Liver (tissue), 9 donors: Measurements from ENCODE around the gene SLC16A2. TPM values are rescaled to one million over a fixed set of nuclear protein-coding genes. Genes with fewer than 3 reads are reported as not detected.

Experiments
- DNase-seq: peaks from one replicate; pipeline ENCODE4 v3.0.0-alpha.2; 2017; ENCODE audit warnings: low spot score
- H3K27ac ChIP-seq, 2 donors: one replicate each; pipeline ENCODE4 v1.7.0; 2013; ENCODE audit warnings: inconsistent platforms in 2 of 2, low read length in 2 of 2, control low read depth in 1 of 2, low read depth in 1 of 2, mild to moderate bottlenecking in 1 of 2
- H3K27me3 ChIP-seq, 4 donors: one replicate each; pipeline versions ENCODE4 v1.6.1 to v1.7.0; 2013; ENCODE audit warnings: low read length in 3 of 4, inconsistent platforms in 1 of 4, mild to moderate bottlenecking in 1 of 4, moderate library complexity in 1 of 4; ENCODE audit not compliant: control insufficient read depth in 4 of 4, insufficient read depth in 4 of 4
- H3K36me3 ChIP-seq, 4 donors: one replicate each; pipeline versions ENCODE4 v1.6.1 to v1.7.0; 2013; ENCODE audit warnings: low read length in 3 of 4, mild to moderate bottlenecking in 3 of 4, low read depth in 1 of 4, moderate library complexity in 1 of 4; ENCODE audit not compliant: control insufficient read depth in 4 of 4, insufficient read depth in 3 of 4
- H3K4me1 ChIP-seq, 4 donors: one replicate each; pipeline versions ENCODE4 v1.6.1 to v1.7.0; 2013; ENCODE audit warnings: low read length in 3 of 4, mild to moderate bottlenecking in 3 of 4, moderate library complexity in 1 of 4; ENCODE audit not compliant: control insufficient read depth in 4 of 4, insufficient read depth in 4 of 4
- H3K4me3 ChIP-seq, 3 donors: one replicate each; pipeline versions ENCODE4 v1.6.1 to v1.7.0; 2013; ENCODE audit warnings: low read length in 3 of 3, control low read depth in 1 of 3, low read depth in 1 of 3, mild to moderate bottlenecking in 1 of 3
- H3K9ac ChIP-seq, 2 donors: one replicate each; pipeline ENCODE4 v1.7.0; 2013; ENCODE audit warnings: low read length in 2 of 2, mild to moderate bottlenecking in 2 of 2, moderate library complexity in 2 of 2, control low read depth in 1 of 2, low read depth in 1 of 2
- H3K9me3 ChIP-seq, 4 donors: one replicate each; pipeline versions ENCODE4 v1.6.1 to v1.7.0; 2013; ENCODE audit warnings: low read length in 3 of 4; ENCODE audit not compliant: control insufficient read depth in 4 of 4
- EGR1 ChIP-seq, 2 donors: IDR thresholded peaks; 2 replicates each; pipeline ENCODE4 v1.6.1; 2016 to 2018; ENCODE audit warnings: antibody characterized with exemption in 2 of 2, low read depth in 2 of 2
- FOXA1 ChIP-seq: IDR thresholded peaks from 2 replicates; pipeline ENCODE4 v1.6.1; 2016; ENCODE audit warnings: antibody characterized with exemption
- FOXA2 ChIP-seq: IDR thresholded peaks from 2 replicates; pipeline ENCODE4 v1.6.1; 2016; ENCODE audit warnings: antibody characterized with exemption
- GABPA ChIP-seq, 2 donors: IDR thresholded peaks in 1 of 2; conservative IDR thresholded peaks in 1 of 2; 2 replicates each; pipeline ENCODE4 v1.6.1; 2016; ENCODE audit warnings: antibody characterized with exemption in 2 of 2, mild to moderate bottlenecking in 1 of 2, moderate library complexity in 1 of 2
- HNF4A ChIP-seq, 2 donors: conservative IDR thresholded peaks; 2 replicates each; pipeline ENCODE4 v1.6.1; 2016; ENCODE audit warnings: antibody characterized with exemption in 2 of 2, mild to moderate bottlenecking in 2 of 2
- HNF4G ChIP-seq: IDR thresholded peaks from 2 replicates; pipeline ENCODE4 v1.6.1; 2016; ENCODE audit warnings: antibody characterized with exemption
- JUND ChIP-seq, 2 donors: IDR thresholded peaks; 2 replicates each; pipeline ENCODE4 v1.6.1; 2016; ENCODE audit warnings: antibody characterized with exemption in 2 of 2
- MAX ChIP-seq: IDR thresholded peaks from 2 replicates; pipeline ENCODE4 v1.6.1; 2016; ENCODE audit warnings: antibody characterized with exemption
- NR2F2 ChIP-seq: IDR thresholded peaks from 2 replicates; pipeline ENCODE4 v1.6.1; 2016; ENCODE audit warnings: antibody characterized with exemption
- RAD21 ChIP-seq, 2 donors: IDR thresholded peaks; 2 replicates each; pipeline ENCODE4 v1.6.1; 2016; ENCODE audit warnings: antibody characterized with exemption in 2 of 2, mild to moderate bottlenecking in 2 of 2
- RXRA ChIP-seq, 2 donors: IDR thresholded peaks; 2 replicates each; pipeline ENCODE4 v1.6.1; 2017 to 2018; ENCODE audit warnings: antibody characterized with exemption in 2 of 2, mild to moderate bottlenecking in 1 of 2
- SP1 ChIP-seq: IDR thresholded peaks from 2 replicates; pipeline ENCODE4 v1.6.1; 2018; ENCODE audit warnings: antibody characterized with exemption, mild to moderate bottlenecking
- TAF1 ChIP-seq: conservative IDR thresholded peaks from 2 replicates; pipeline ENCODE4 v1.6.1; 2016; ENCODE audit warnings: antibody characterized with exemption, mild to moderate bottlenecking
- YY1 ChIP-seq: IDR thresholded peaks from 2 replicates; pipeline ENCODE4 v1.6.1; 2016; ENCODE audit warnings: antibody characterized with exemption, mild to moderate bottlenecking
- ZBTB33 ChIP-seq: IDR thresholded peaks from 2 replicates; pipeline ENCODE4 v1.6.1; 2016; ENCODE audit warnings: antibody characterized with exemption
- WGBS: extraction: QIAGEN DNeasy Blood & Tissue Kit; methylation state at CpG from one replicate; pipeline ENCODE4 v1.1.7; 2013; 5-methylcytosine and 5-hydroxymethylcytosine counted together
- polyA plus RNA-seq, 2 donors: library from polyadenylated mRNA; stranded (reverse) in 1 of 2; unstranded in 1 of 2; fragments of 200-250 nt in 1 of 2; fragments of >200 nt in 1 of 2; fragmentation: Nextera tagmentation in 1 of 2; extraction: Ambion mirVana in 1 of 2; gene quantifications; one replicate each; pipeline versions ENCODE4 v1.2.1 to v1.2.3, GENCODE V29; 2013 to 2015
- total RNA-seq, 2 donors: library from RNA; depleted of rRNA; stranded (reverse); fragments of >200 nt; gene quantifications; one replicate each; pipeline ENCODE4 v1.2.3, GENCODE V29; 2014
- TF ChIP-seq, protein P1 (sequence below): IDR thresholded peaks from 2 replicates; pipeline ENCODE4 v1.6.1; 2016; ENCODE audit warnings: antibody characterized with exemption, mild to moderate bottlenecking
- TF ChIP-seq, protein P2 (sequence below): IDR thresholded peaks from 2 replicates; pipeline ENCODE4 v1.6.1; 2016; ENCODE audit warnings: antibody characterized with exemption
- TF ChIP-seq, protein P3 (sequence below): fragments of 150-350 bp; IDR thresholded peaks from 2 replicates; pipeline ENCODE4 v1.5.1; 2017; ENCODE audit warnings: improper control_type of control experiment, low read depth, low read length; ENCODE audit not compliant: missing input control
- donor health status: healthy.
- donor health status: healthy.
- donor health status: healthy.
- donor health status: healthy.
- donor health status: healthy.

Gene SLC16A2
- total and polyA plus RNA-seq, 4 donors = 10.0 to 32.7 (median 21.9) TPM

DNA sequence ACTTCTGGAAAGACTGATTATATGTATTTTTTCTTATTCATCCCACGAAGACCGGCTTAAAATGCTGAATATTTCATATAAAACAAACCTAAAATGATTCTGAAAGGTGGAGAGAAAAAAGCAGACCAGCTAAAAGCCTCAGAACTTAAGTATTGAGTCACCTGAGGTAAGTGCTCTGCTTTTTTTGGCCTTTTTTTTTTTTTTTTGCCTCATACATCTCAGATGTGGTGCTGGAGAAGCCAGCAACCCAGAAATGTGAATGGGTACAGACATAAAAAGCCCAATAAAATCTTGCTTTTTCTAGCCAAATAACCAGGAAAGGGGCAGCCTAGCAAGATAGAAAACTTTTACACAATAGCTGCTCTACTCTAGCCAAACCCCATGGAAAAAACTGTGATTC is 136.1 kb downstream of the SLC16A2 start:
- no peaks in the 10 kb centered on the region for H3K36me3 ChIP-seq
- H3K9me3 ChIP-seq = no peaks in the 10 kb centered on the region
- no peaks in the 10 kb centered on the region for H3K27me3 ChIP-seq
- no peak overlapping the region for H3K9ac ChIP-seq
- DNase-seq = no peak
- TF ChIP-seq NR2F2 (no peak), GABPA (IDR thresholded peaks at IDR 0.05 in 1 of 2, conservative IDR thresholded peaks at IDR 0.05 in 1 of 2) (no peak), JUND (IDR thresholded peaks at IDR 0.05) (no peak), ZBTB33 (no peak), SP1 (no peak), TAF1 (no peak), RAD21 (IDR thresholded peaks at IDR 0.05) (no peak), YY1 (no peak), EGR1 (IDR thresholded peaks at IDR 0.05; ENCODE audit: low read depth in 2 of 2) (no peak), HNF4G (no peak), HNF4A (conservative IDR thresholded peaks at IDR 0.05) (no peak), MAX (no peak), RXRA (IDR thresholded peaks at IDR 0.05) (no peak)
- TF ChIP-seq, protein P1, sequence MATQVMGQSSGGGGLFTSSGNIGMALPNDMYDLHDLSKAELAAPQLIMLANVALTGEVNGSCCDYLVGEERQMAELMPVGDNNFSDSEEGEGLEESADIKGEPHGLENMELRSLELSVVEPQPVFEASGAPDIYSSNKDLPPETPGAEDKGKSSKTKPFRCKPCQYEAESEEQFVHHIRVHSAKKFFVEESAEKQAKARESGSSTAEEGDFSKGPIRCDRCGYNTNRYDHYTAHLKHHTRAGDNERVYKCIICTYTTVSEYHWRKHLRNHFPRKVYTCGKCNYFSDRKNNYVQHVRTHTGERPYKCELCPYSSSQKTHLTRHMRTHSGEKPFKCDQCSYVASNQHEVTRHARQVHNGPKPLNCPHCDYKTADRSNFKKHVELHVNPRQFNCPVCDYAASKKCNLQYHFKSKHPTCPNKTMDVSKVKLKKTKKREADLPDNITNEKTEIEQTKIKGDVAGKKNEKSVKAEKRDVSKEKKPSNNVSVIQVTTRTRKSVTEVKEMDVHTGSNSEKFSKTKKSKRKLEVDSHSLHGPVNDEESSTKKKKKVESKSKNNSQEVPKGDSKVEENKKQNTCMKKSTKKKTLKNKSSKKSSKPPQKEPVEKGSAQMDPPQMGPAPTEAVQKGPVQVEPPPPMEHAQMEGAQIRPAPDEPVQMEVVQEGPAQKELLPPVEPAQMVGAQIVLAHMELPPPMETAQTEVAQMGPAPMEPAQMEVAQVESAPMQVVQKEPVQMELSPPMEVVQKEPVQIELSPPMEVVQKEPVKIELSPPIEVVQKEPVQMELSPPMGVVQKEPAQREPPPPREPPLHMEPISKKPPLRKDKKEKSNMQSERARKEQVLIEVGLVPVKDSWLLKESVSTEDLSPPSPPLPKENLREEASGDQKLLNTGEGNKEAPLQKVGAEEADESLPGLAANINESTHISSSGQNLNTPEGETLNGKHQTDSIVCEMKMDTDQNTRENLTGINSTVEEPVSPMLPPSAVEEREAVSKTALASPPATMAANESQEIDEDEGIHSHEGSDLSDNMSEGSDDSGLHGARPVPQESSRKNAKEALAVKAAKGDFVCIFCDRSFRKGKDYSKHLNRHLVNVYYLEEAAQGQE = no peak
- TF ChIP-seq, protein P2, sequence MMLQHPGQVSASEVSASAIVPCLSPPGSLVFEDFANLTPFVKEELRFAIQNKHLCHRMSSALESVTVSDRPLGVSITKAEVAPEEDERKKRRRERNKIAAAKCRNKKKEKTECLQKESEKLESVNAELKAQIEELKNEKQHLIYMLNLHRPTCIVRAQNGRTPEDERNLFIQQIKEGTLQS = no peak
- TF ChIP-seq, protein P3, sequence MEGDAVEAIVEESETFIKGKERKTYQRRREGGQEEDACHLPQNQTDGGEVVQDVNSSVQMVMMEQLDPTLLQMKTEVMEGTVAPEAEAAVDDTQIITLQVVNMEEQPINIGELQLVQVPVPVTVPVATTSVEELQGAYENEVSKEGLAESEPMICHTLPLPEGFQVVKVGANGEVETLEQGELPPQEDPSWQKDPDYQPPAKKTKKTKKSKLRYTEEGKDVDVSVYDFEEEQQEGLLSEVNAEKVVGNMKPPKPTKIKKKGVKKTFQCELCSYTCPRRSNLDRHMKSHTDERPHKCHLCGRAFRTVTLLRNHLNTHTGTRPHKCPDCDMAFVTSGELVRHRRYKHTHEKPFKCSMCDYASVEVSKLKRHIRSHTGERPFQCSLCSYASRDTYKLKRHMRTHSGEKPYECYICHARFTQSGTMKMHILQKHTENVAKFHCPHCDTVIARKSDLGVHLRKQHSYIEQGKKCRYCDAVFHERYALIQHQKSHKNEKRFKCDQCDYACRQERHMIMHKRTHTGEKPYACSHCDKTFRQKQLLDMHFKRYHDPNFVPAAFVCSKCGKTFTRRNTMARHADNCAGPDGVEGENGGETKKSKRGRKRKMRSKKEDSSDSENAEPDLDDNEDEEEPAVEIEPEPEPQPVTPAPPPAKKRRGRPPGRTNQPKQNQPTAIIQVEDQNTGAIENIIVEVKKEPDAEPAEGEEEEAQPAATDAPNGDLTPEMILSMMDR = no peak
- no peak overlapping the region for H3K27ac ChIP-seq
- no peaks in the 10 kb centered on the region for H3K4me1 ChIP-seq
- 93% methylated on average over 2 of the region's 2 CpGs for WGBS
- H3K4me3 ChIP-seq = no peak overlapping the region

- H3K27ac ChIP-seq = no peak overlapping the region
- no peaks in the 10 kb centered on the region for H3K36me3 ChIP-seq
- no peaks in the 10 kb centered on the region for H3K27me3 ChIP-seq
- WGBS = 95% methylated on average over 3 of the region's 3 CpGs
- no peak for DNase-seq
- no peak overlapping the region for H3K4me3 ChIP-seq
- H3K9me3 ChIP-seq = no peaks in the 10 kb centered on the region
- no peaks in the 10 kb centered on the region for H3K4me1 ChIP-seq
- no peak overlapping the region for H3K9ac ChIP-seq
- TF ChIP-seq FOXA2 (no peak), ZBTB33 (no peak), FOXA1 (no peak), GABPA (IDR thresholded peaks at IDR 0.05 in 1 of 2, conservative IDR thresholded peaks at IDR 0.05 in 1 of 2) (no peak), TAF1 (no peak), YY1 (no peak), SP1 (no peak), HNF4G (no peak), RXRA (IDR thresholded peaks at IDR 0.05) (no peak), JUND (IDR thresholded peaks at IDR 0.05) (no peak), MAX (no peak)
- TF ChIP-seq, protein P2 = no peak
- TF ChIP-seq, protein P1 = no peak
Observed at GRCh38 chrX:74578137-74578536, 156.8 kb downstream of the SLC16A2 start.
